Lung (tissue), 16 donors: ENCODE measurements around the gene CCDC90B. TPM values are rescaled to one million over a fixed set of nuclear protein-coding genes. Genes with fewer than 3 reads are reported as not detected.

Experiments used
- ATAC-seq: fragments of 200-7000 bp; cut with Tn5 transposase; one replicate; pipeline ENCODE4 v1.9.1; 2020; ENCODE audit warnings: moderate number of reproducible peaks; ENCODE audit not compliant: insufficient read depth, low FRiP score
- DNase-seq, 3 donors: peaks; one replicate each; pipeline ENCODE4 v3.0.0-alpha.2; 2013 to 2017
- H3K27ac ChIP-seq, 2 donors: one replicate each; pipeline ENCODE4 v1.5.1; 2013; ENCODE audit warnings: mild to moderate bottlenecking in 2 of 2, moderate library complexity in 2 of 2, control low read depth in 1 of 2, inconsistent platforms in 1 of 2, low read depth in 1 of 2, low read length in 1 of 2
- H3K27me3 ChIP-seq, 3 donors: one replicate each; pipeline ENCODE4 v1.5.1; 2013; ENCODE audit warnings: low read length in 2 of 3; ENCODE audit not compliant: control insufficient read depth in 3 of 3, insufficient read depth in 3 of 3
- H3K36me3 ChIP-seq, 4 donors: one replicate each; pipeline ENCODE4 v1.5.1; 2013; ENCODE audit warnings: low read length in 4 of 4, mild to moderate bottlenecking in 1 of 4, moderate library complexity in 1 of 4; ENCODE audit not compliant: control insufficient read depth in 4 of 4, insufficient read depth in 4 of 4
- H3K4me1 ChIP-seq, 5 donors: one replicate each; pipeline ENCODE4 v1.5.1; 2013; ENCODE audit warnings: low read length in 5 of 5, mild to moderate bottlenecking in 2 of 5, moderate library complexity in 1 of 5; ENCODE audit not compliant: control insufficient read depth in 5 of 5, insufficient read depth in 5 of 5
- H3K4me3 ChIP-seq: one replicate; pipeline ENCODE4 v1.5.1; 2013; ENCODE audit warnings: mild to moderate bottlenecking, control low read depth, moderate library complexity
- H3K9ac ChIP-seq, 2 donors: one replicate each; pipeline ENCODE4 v1.5.1; 2013; ENCODE audit warnings: low read length in 2 of 2, control low read depth in 1 of 2; ENCODE audit not compliant: insufficient read depth in 1 of 2
- H3K9me3 ChIP-seq, 4 donors: one replicate each; pipeline ENCODE4 v1.5.1; 2013; ENCODE audit warnings: low read length in 3 of 4, mild to moderate bottlenecking in 1 of 4, moderate library complexity in 1 of 4; ENCODE audit not compliant: control insufficient read depth in 4 of 4, insufficient read depth in 3 of 4
- CTCF ChIP-seq: IDR thresholded peaks from 2 replicates; pipeline ENCODE4 v1.5.1; 2012; ENCODE audit warnings: mild to moderate bottlenecking; ENCODE audit errors: control extremely low read depth, extremely low read depth
- WGBS, 2 donors: extraction: QIAGEN DNeasy Blood & Tissue Kit; methylation state at CpG; one replicate each; pipeline ENCODE4 v1.1.7; 2013; 5-methylcytosine and 5-hydroxymethylcytosine counted together
- long read RNA-seq, 5 donors: transcript quantifications; one replicate each; lab custom pipeline, GENCODE V29; 2026
- polyA plus RNA-seq, 2 donors: library from polyadenylated mRNA; stranded (reverse); fragments of 200-250 nt; gene quantifications; one replicate each; pipeline ENCODE4 v1.2.1, GENCODE V29; 2013
- total RNA-seq, 2 donors: library from RNA; depleted of rRNA in 1 of 2; stranded (reverse); fragments of >200 nt in 1 of 2; gene quantifications; one replicate each; pipeline ENCODE4 v1.2.1, GENCODE V29; 2014 to 2021
- donor health status: control.
- donor health status: control.
- donor health status: Bipolar disorder and iron deficiency.
- donor health status: healthy.
- donor health status: DM: yes; HTN: yes; CAD: no.

CCDC90B gene
- total RNA-seq (10 to 100 TPM; 19.0 to 60.9 TPM), polyA plus RNA-seq (10 to 100 TPM; 18.8 to 24.6 TPM)
- long read RNA-seq, donor 1, full-length matches to known transcripts = 20 of 20 reads
- long read RNA-seq, donor 1, partial matches to known transcripts = 0 of 20 reads
- long read RNA-seq, donor 1, other reads (novel, unspliced or antisense) = 0 of 20 reads
- long read RNA-seq, donor 2, full-length matches to known transcripts = 12 of 21 reads
- long read RNA-seq, donor 2, partial matches to known transcripts = 9 of 21 reads
- long read RNA-seq, donor 2, other reads (novel, unspliced or antisense) = 0 of 21 reads
- long read RNA-seq, donor 3, full-length matches to known transcripts = 10 of 10 reads
- long read RNA-seq, donor 3, partial matches to known transcripts = 0 of 10 reads
- long read RNA-seq, donor 3, other reads (novel, unspliced or antisense) = 0 of 10 reads
- long read RNA-seq, donor 4, full-length matches to known transcripts = 13 of 13 reads
- long read RNA-seq, donor 4, partial matches to known transcripts = 0 of 13 reads
- long read RNA-seq, donor 4, other reads (novel, unspliced or antisense) = 0 of 13 reads
- long read RNA-seq, donor 5, full-length matches to known transcripts = 29 of 44 reads
- long read RNA-seq, donor 5, partial matches to known transcripts = 15 of 44 reads
- long read RNA-seq, donor 5, other reads (novel, unspliced or antisense) = 0 of 44 reads

- H3K4me3 ChIP-seq = peak within 1 kb of the TSS; percentile 86
- peak within 1 kb of the TSS; percentile 99 to 100 for H3K27ac ChIP-seq
- TF ChIP-seq CTCF = no peak
- H3K9me3 ChIP-seq = no peaks in the 10 kb centered on the region
- ATAC-seq (peak; percentile 98), DNase-seq (peak; percentile 98 to 100 (median 99))
- H3K36me3 ChIP-seq = no peaks in the 10 kb centered on the region
- peaks cover 0 to 24% (median 4%) of the 10 kb centered on the region in 5 donors for H3K4me1 ChIP-seq
- H3K27me3 ChIP-seq = no peaks in the 10 kb centered on the region
- peak within 1 kb of the TSS; percentile 86 to 91 for H3K9ac ChIP-seq
- WGBS, 2 donors = 0% methylated on average over 55 of the region's 55 CpGs
These were observed at the start of gene CCDC90B for GRCh38 chr11:83285771-83286528. CCDC90B (minus strand) TSS chr11:83286367; CDS start chr11:83285972, 395 bp downstream.

DNA sequence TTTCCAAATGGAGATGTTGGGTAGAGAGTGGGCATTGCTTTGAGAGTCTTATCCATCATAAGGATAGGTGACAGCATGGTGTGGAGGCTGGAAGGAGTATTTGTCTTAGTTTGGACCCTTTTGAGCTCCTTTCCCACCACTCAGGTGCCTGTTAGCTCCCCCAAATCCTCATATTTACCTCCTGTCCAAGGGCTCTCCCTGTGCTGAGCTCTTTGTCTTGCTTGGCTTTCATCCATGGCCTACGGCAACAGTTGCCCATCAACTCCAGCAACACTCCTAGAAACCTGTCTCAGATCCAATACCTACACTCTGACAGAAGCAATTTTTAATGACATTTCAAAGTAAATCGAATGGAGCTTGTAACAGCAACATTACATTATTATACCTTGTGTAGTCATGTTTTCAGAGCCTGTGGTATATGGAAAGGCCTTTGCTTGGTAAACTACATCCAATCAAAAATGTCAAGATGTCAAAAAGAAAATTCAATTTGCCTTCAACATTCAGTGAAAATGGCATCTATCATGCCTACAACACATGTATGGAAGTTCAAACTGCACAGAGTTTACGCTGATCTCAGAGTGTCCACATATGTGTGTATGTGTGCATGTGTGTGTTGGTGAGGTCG, 49.4 kb upstream of the CCDC90B start:
- TF ChIP-seq CTCF = no peak
- Histone ChIP-seq H3K9ac (no peak overlapping the region), H3K36me3 (no peaks in the 10 kb centered on the region), H3K27me3 (no peaks in the 10 kb centered on the region), H3K9me3 (peaks cover 0 to 2% (median 0%) of the 10 kb centered on the region in 4 donors), H3K27ac (no peak overlapping the region), H3K4me3 (no peak overlapping the region), H3K4me1 (no peaks in the 10 kb centered on the region)
- ATAC-seq (no peak), DNase-seq (no peak)
- 82 to 83% methylated on average over 4 of the region's 4 CpGs for WGBS, 2 donors

DNA sequence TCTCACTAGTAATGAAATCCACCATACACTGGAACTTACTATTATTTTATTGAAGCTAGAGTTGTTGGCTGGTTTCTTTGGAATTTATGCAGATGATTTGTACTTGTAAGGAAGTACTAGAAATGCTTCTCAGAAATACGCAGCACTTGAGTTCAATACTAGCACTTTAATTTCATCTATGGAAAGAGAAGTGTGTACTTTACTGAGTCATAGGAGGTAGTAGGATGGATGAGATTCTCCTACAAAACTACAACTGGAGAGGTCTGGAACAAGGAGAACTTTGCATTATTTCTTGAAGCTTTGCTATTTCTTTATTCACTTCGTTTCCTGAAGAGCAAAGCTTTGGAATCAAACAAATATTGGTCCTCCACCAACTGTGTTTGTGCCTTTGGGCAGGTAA, 44.1 kb upstream of the CCDC90B start:
- peak in 2 of 3 donors; percentile 9 to 40 for DNase-seq
- Histone ChIP-seq H3K4me1 (no peaks in the 10 kb centered on the region), H3K9ac (no peak overlapping the region), H3K27me3 (no peaks in the 10 kb centered on the region), H3K27ac (no peak overlapping the region), H3K36me3 (no peaks in the 10 kb centered on the region), H3K9me3 (peaks cover 0 to 10% (median 0%) of the 10 kb centered on the region in 4 donors), H3K4me3 (no peak overlapping the region)
- TF ChIP-seq CTCF = no peak
- peak; percentile 80 for ATAC-seq
- WGBS, 2 donors = 53 to 70% methylated on average over 2 of the region's 2 CpGs
